CD14-positive monocyte (primary cell): Measurements from ENCODE around the gene HMCN2. TPM values are rescaled to one million over a fixed set of nuclear protein-coding genes. Genes with fewer than 3 reads are reported as not detected.

Experiments
- DNase-seq, 3 donors: peaks; one replicate each; pipeline ENCODE4 v3.0.0-alpha.2; 2011 to 2022
- H2AFZ ChIP-seq: 2 replicates; pipeline ENCODE4 v1.6.0; 2012; ENCODE audit warnings: mild to moderate bottlenecking, low read depth, low read length, inconsistent platforms; ENCODE audit not compliant: insufficient read depth, poor library complexity, severe bottlenecking
- H3K27ac ChIP-seq, 2 donors: 1 replicate in 1 of 2; 2 replicates in 1 of 2; pipeline ENCODE4 v1.5.1; 2012 to 2013; ENCODE audit warnings: low read length in 2 of 2, control low read depth in 1 of 2, inconsistent platforms in 1 of 2, low read depth in 1 of 2, mild to moderate bottlenecking in 1 of 2
- H3K27me3 ChIP-seq, 2 donors: one replicate each; pipeline versions ENCODE4 v1.6.0 to v1.6.1; 2011 to 2013; ENCODE audit warnings: low read length in 2 of 2; ENCODE audit not compliant: control insufficient read depth in 2 of 2, insufficient read depth in 2 of 2
- H3K36me3 ChIP-seq, 2 donors: replicated peaks in 1 of 2; 1 replicate in 1 of 2; 2 replicates in 1 of 2; pipeline versions ENCODE4 v1.5.1 to v1.6.1; 2012 to 2013; ENCODE audit warnings: low read length in 2 of 2, control low read depth in 1 of 2, inconsistent platforms in 1 of 2, mild to moderate bottlenecking in 1 of 2; ENCODE audit not compliant: insufficient read depth in 2 of 2, control insufficient read depth in 1 of 2
- H3K4me1 ChIP-seq, 2 donors: 1 replicate in 1 of 2; 2 replicates in 1 of 2; pipeline versions ENCODE4 v1.5.1 to v1.6.1; 2012 to 2013; ENCODE audit warnings: low read length in 2 of 2, control low read depth in 1 of 2, inconsistent platforms in 1 of 2, mild to moderate bottlenecking in 1 of 2, moderate library complexity in 1 of 2; ENCODE audit not compliant: insufficient read depth in 2 of 2, control insufficient read depth in 1 of 2
- H3K4me2 ChIP-seq: replicated peaks from 2 replicates; pipeline ENCODE3; 2012; ENCODE audit warnings: low read length, moderate library complexity, mild to moderate bottlenecking; ENCODE audit not compliant: poor library complexity, severe bottlenecking; ENCODE audit errors: extremely low read depth
- H3K4me3 ChIP-seq, 3 experiments: fragments of 200-600 bp in 1 of 3; sonication (generic) in 1 of 3; replicated peaks in 1 of 3; 1 replicate in 2 of 3; 2 replicates in 1 of 3; pipeline ENCODE4 v1.5.1; 2011 to 2013; ENCODE audit warnings: low read length in 3 of 3, mild to moderate bottlenecking in 3 of 3, control low read depth in 2 of 3, low read depth in 2 of 3, inconsistent platforms in 1 of 3, moderate library complexity in 1 of 3
- H3K79me2 ChIP-seq: 2 replicates; pipeline ENCODE4 v1.6.0; 2012; ENCODE audit warnings: mild to moderate bottlenecking, control low read depth, inconsistent platforms, low read length, moderate library complexity; ENCODE audit not compliant: insufficient read depth
- H3K9ac ChIP-seq: 2 replicates; pipeline ENCODE4 v1.6.0; 2017; ENCODE audit warnings: low read length, mild to moderate bottlenecking; ENCODE audit not compliant: insufficient read depth, poor library complexity, severe bottlenecking
- H3K9me3 ChIP-seq, 2 donors: replicated peaks in 1 of 2; 1 replicate in 1 of 2; 2 replicates in 1 of 2; pipeline versions ENCODE4 v1.5.1 to v1.6.1; 2012 to 2013; ENCODE audit warnings: low read length in 2 of 2, control low read depth in 1 of 2; ENCODE audit not compliant: control insufficient read depth in 1 of 2, insufficient read depth in 1 of 2
- H4K20me1 ChIP-seq: 2 replicates; pipeline ENCODE4 v1.6.0; 2012; ENCODE audit warnings: mild to moderate bottlenecking, low read length, control low read depth, moderate library complexity; ENCODE audit not compliant: insufficient read depth
- H3K27ac Mint-ChIP-seq, 7 donors: one replicate each; pipeline ENCODE4 v1.8.0; 2020; ENCODE audit warnings: mild to moderate bottlenecking in 7 of 7, mixed read lengths in 7 of 7, moderate library complexity in 6 of 7, inconsistent platforms in 2 of 7
- H3K27me3 Mint-ChIP-seq, 3 donors: one replicate each; pipeline ENCODE4 v1.8.0; 2021 to 2022; ENCODE audit warnings: low read depth in 3 of 3, mild to moderate bottlenecking in 3 of 3, mixed read lengths in 3 of 3, moderate library complexity in 3 of 3, inconsistent platforms in 1 of 3
- H3K36me3 Mint-ChIP-seq, 2 donors: one replicate each; pipeline ENCODE4 v1.8.0; 2020; ENCODE audit warnings: mixed read lengths in 2 of 2, inconsistent platforms in 1 of 2, mild to moderate bottlenecking in 1 of 2
- H3K4me1 Mint-ChIP-seq: one replicate; pipeline ENCODE4 v1.8.0; 2020; ENCODE audit warnings: mild to moderate bottlenecking, mixed read lengths
- H3K4me3 Mint-ChIP-seq, 2 donors: one replicate each; pipeline ENCODE4 v1.8.0; 2020; ENCODE audit warnings: mild to moderate bottlenecking in 2 of 2, mixed read lengths in 2 of 2, moderate library complexity in 1 of 2
- H3K9me3 Mint-ChIP-seq, 7 donors: one replicate each; pipeline ENCODE4 v1.8.0; 2020 to 2022; ENCODE audit warnings: mixed read lengths in 7 of 7, mild to moderate bottlenecking in 6 of 7, moderate library complexity in 6 of 7, inconsistent platforms in 2 of 7
- CTCF ChIP-seq: fragments of 200-600 bp; IDR thresholded peaks from one replicate; pipeline ENCODE4 v1.8.0; 2022; ENCODE audit warnings: antibody characterized with exemption, mild to moderate bottlenecking
- WGBS: methylation state at CpG from one replicate; pipeline ENCODE4 v1.1.5; 2013; ENCODE audit warnings: missing lambda C conversion rate; ENCODE audit not compliant: insufficient coverage; 5-methylcytosine and 5-hydroxymethylcytosine counted together
- intact Hi-C, 2 donors: fragments of 100-400 bp; cut with micrococcal nuclease; formaldehyde crosslinking; loops; one replicate each; pipeline versions ENCODE4 v1.15.0 to v1.15.1; 2023
- polyA plus RNA-seq, 3 donors: library from polyadenylated mRNA; depleted of rRNA in 1 of 3; unstranded in 2 of 3; stranded (reverse) in 1 of 3; fragments of 300-500 nt in 2 of 3; fragments of >200 nt in 1 of 3; fragmentation: Illumina TruSeq in 2 of 3; gene quantifications; 1 replicate in 2 of 3; 2 replicates in 1 of 3; pipeline ENCODE4 v1.2.3, GENCODE V29; 2012 to 2021

HMCN2 gene
- polyA plus RNA-seq, 3 donors: not detected

- H3K4me3 Mint-ChIP-seq: no peak overlapping the region
- H3K79me2 ChIP-seq: no peaks in the 10 kb centered on the region
- WGBS: 79% methylated on average over 12 of the region's 16 CpGs
- peaks cover 0 to 3% (median 0%) of the 10 kb centered on the region in 7 donors for H3K9me3 Mint-ChIP-seq
- H3K4me2 ChIP-seq: no peak overlapping the region
- H2AFZ ChIP-seq: no peak overlapping the region
- TF ChIP-seq CTCF: no peak
- intact Hi-C loops: no loop called here
- H3K36me3 ChIP-seq: no peaks in the 10 kb centered on the region
- no peak overlapping the region for H3K27ac Mint-ChIP-seq
- H3K27me3 ChIP-seq: peaks cover 7 to 40% of the 10 kb centered on the region in 2 donors
- H3K9me3 ChIP-seq: no peaks in the 10 kb centered on the region
- H3K27ac ChIP-seq: no peak overlapping the region
- H4K20me1 ChIP-seq: no peaks in the 10 kb centered on the region
- H3K27me3 Mint-ChIP-seq: peaks cover 35 to 56% (median 40%) of the 10 kb centered on the region in 3 donors
- H3K4me3 ChIP-seq: no peak overlapping the region
- H3K4me1 Mint-ChIP-seq: no peaks in the 10 kb centered on the region
- H3K9ac ChIP-seq: no peak overlapping the region
- no peak for DNase-seq
- no peaks in the 10 kb centered on the region for H3K36me3 Mint-ChIP-seq
- no peaks in the 10 kb centered on the region for H3K4me1 ChIP-seq
These were observed 200.0 kb downstream of the HMCN2 start for GRCh38 chr9:130465383-130466096.

- H3K9me3 Mint-ChIP-seq: peaks cover 0 to 3% (median 0%) of the 10 kb centered on the region in 7 donors
- H3K36me3 Mint-ChIP-seq: no peaks in the 10 kb centered on the region
- Histone ChIP-seq H3K9ac (no peak overlapping the region), H3K36me3 (no peaks in the 10 kb centered on the region), H3K4me1 (no peaks in the 10 kb centered on the region), H3K4me2 (no peak overlapping the region), H3K9me3 (no peaks in the 10 kb centered on the region), H3K4me3 (no peak overlapping the region), H2AFZ (no peak overlapping the region), H3K27me3 (peaks cover 7 to 42% of the 10 kb centered on the region in 2 donors), H3K27ac (no peak overlapping the region), H3K79me2 (no peaks in the 10 kb centered on the region), H4K20me1 (no peaks in the 10 kb centered on the region)
- H3K27ac Mint-ChIP-seq: no peak overlapping the region
- DNase-seq: no peak
- peaks cover 38 to 58% (median 46%) of the 10 kb centered on the region in 3 donors for H3K27me3 Mint-ChIP-seq
- intact Hi-C loops: no loop called here
- WGBS: 34% methylated on average over 6 of the region's 20 CpGs
- no peak for TF ChIP-seq CTCF
- H3K4me3 Mint-ChIP-seq: peak overlapping the region; percentile 20 to 53
- H3K4me1 Mint-ChIP-seq: no peaks in the 10 kb centered on the region
These were observed 201.1 kb downstream of the HMCN2 start for GRCh38 chr9:130466537-130467217.
